NB4 (cell line): ENCODE measurements around the gene MYOM1.

ENCODE experiments used
- CTCF ChIP-seq: IDR thresholded peaks from one replicate; pipeline ENCODE4 v1.5.1; 2012; ENCODE audit warnings: low read depth, low read length
- MAX ChIP-seq: IDR thresholded peaks from 2 replicates; pipeline ENCODE4 v1.6.1; 2011; ENCODE audit warnings: low read depth, low read length
- MYC ChIP-seq: IDR thresholded peaks from 2 replicates; pipeline ENCODE4 v1.6.1; 2011; ENCODE audit warnings: low read depth, low read length
- POLR2A ChIP-seq: IDR thresholded peaks from 2 replicates; pipeline ENCODE4 v1.6.1; 2011; ENCODE audit warnings: mild to moderate bottlenecking; ENCODE audit not compliant: insufficient read length; ENCODE audit errors: extremely low read depth

- TF ChIP-seq CTCF: no peak
- no peak for TF ChIP-seq POLR2A
- no peak for TF ChIP-seq MAX
- no peak for TF ChIP-seq MYC
These were observed 153.2 kb downstream of the MYOM1 start for GRCh38 chr18:3066341-3067110.
